IMR-90 (cell line): ENCODE data around the gene CABP4. TPM values are rescaled to one million over a fixed set of nuclear protein-coding genes. Genes with fewer than 3 reads are reported as not detected.

Experiments used
- ATAC-seq: fragments of 200-7000 bp; cut with Tn5 transposase; 2 replicates; pipeline ENCODE4 v1.9.1; 2020; ENCODE audit warnings: low read depth, mild to moderate bottlenecking, moderate library complexity
- BruUV-seq: library from RNA; stranded (reverse); fragments of 400-500 nt; replicated peaks from 2 replicates; lab custom pipeline; 2021; lab: Mats Ljungman, UMichigan
- CTCF ChIA-PET: fragments of 300-600 bp; formaldehyde crosslinking; extraction: SDS; loops from one replicate; lab custom pipeline; 2021; ENCODE audit warnings: antibody characterized with exemption; lab: Yijun Ruan, JAX
- POLR2A ChIA-PET: fragments of 300-600 bp; sonication (Branson Sonifier 250); formaldehyde crosslinking; loops from one replicate; lab custom pipeline; 2022; ENCODE audit warnings: antibody characterized with exemption; ENCODE audit not compliant: unreplicated experiment; lab: Charles Lee
- DNase-seq: peaks from one replicate; pipeline ENCODE4 v3.0.0; 2013
- H2AFZ ChIP-seq: replicated peaks from 2 replicates; pipeline ENCODE3; 2013; ENCODE audit warnings: low read length, mild to moderate bottlenecking; ENCODE audit not compliant: poor library complexity
- H2AK5ac ChIP-seq: 2 replicates; pipeline ENCODE4 v1.6.1; 2013; ENCODE audit warnings: low read depth, low read length, inconsistent platforms
- H2AK9ac ChIP-seq: replicated peaks from 2 replicates; pipeline ENCODE3; 2013; ENCODE audit warnings: mild to moderate bottlenecking, low read depth, low read length, moderate library complexity; ENCODE audit not compliant: poor library complexity
- H2BK120ac ChIP-seq: 2 replicates; pipeline ENCODE4 v1.6.1; 2013; ENCODE audit warnings: low read depth, low read length, inconsistent platforms
- H2BK15ac ChIP-seq: 3 replicates; pipeline ENCODE4 v1.6.1; 2013; ENCODE audit warnings: low read depth, low read length, inconsistent platforms
- H2BK20ac ChIP-seq: 2 replicates; pipeline ENCODE4 v1.6.1; 2013; ENCODE audit warnings: low read depth, mild to moderate bottlenecking, inconsistent platforms, low read length, moderate library complexity
- H2BK5ac ChIP-seq: 2 replicates; pipeline ENCODE4 v1.6.1; 2013; ENCODE audit warnings: mild to moderate bottlenecking, low read depth, low read length, inconsistent platforms; ENCODE audit not compliant: poor library complexity, severe bottlenecking
- H3K14ac ChIP-seq: replicated peaks from 2 replicates; pipeline ENCODE4 v1.6.1; 2013; ENCODE audit warnings: low read depth, low read length, inconsistent platforms
- H3K18ac ChIP-seq: 2 replicates; pipeline ENCODE4 v1.6.1; 2013; ENCODE audit warnings: low read depth, low read length, control low read depth
- H3K23ac ChIP-seq: 2 replicates; pipeline ENCODE4 v1.6.1; 2013; ENCODE audit warnings: low read depth, low read length, inconsistent platforms
- H3K27ac ChIP-seq: 2 replicates; pipeline ENCODE4 v1.5.1; 2013; ENCODE audit warnings: mild to moderate bottlenecking, control low read depth, low read length; ENCODE audit not compliant: insufficient read depth
- H3K27me3 ChIP-seq: 2 replicates; pipeline ENCODE4 v1.6.1; 2013; ENCODE audit warnings: low read length; ENCODE audit not compliant: control insufficient read depth, insufficient read depth
- H3K36me3 ChIP-seq: 2 replicates; pipeline ENCODE4 v1.6.1; 2013; ENCODE audit warnings: low read length, mixed read lengths; ENCODE audit not compliant: control insufficient read depth, insufficient read depth
- H3K4ac ChIP-seq: 2 replicates; pipeline ENCODE4 v1.6.1; 2013; ENCODE audit warnings: low read depth, low read length, inconsistent platforms
- H3K4me1 ChIP-seq: 2 replicates; pipeline ENCODE4 v1.6.1; 2013; ENCODE audit warnings: low read length, mixed read lengths; ENCODE audit not compliant: control insufficient read depth, insufficient read depth
- H3K4me2 ChIP-seq: 2 replicates; pipeline ENCODE4 v1.6.1; 2013; ENCODE audit warnings: low read depth, mild to moderate bottlenecking, control low read depth, low read length, moderate library complexity
- H3K4me3 ChIP-seq: 2 replicates; pipeline ENCODE4 v1.5.1; 2013; ENCODE audit warnings: low read depth, mild to moderate bottlenecking, control low read depth, low read length, moderate library complexity; ENCODE audit not compliant: insufficient read depth
- H3K56ac ChIP-seq: 2 replicates; pipeline ENCODE4 v1.6.1; 2013; ENCODE audit warnings: low read length, inconsistent platforms; ENCODE audit not compliant: insufficient read depth; ENCODE audit errors: extremely low read depth
- H3K79me1 ChIP-seq, 2 experiments: 2 replicates each; pipeline ENCODE4 v1.6.1; 2013; ENCODE audit warnings: low read length in 2 of 2, inconsistent platforms in 1 of 2, low read depth in 1 of 2
- H3K9ac ChIP-seq: 2 replicates; pipeline ENCODE4 v1.6.1; 2013; ENCODE audit warnings: low read depth, low read length, control low read depth
- H3K9me1 ChIP-seq: 2 replicates; pipeline ENCODE4 v1.6.1; 2013; ENCODE audit warnings: low read length, inconsistent platforms; ENCODE audit not compliant: insufficient read depth
- H3K9me3 ChIP-seq: 2 replicates; pipeline ENCODE4 v1.6.1; 2013; ENCODE audit warnings: low read length; ENCODE audit not compliant: control insufficient read depth, insufficient read depth
- H4K20me1 ChIP-seq: 2 replicates; pipeline ENCODE4 v1.6.1; 2013; ENCODE audit warnings: low read length, inconsistent platforms; ENCODE audit not compliant: insufficient read depth
- H4K5ac ChIP-seq: 2 replicates; pipeline ENCODE4 v1.6.1; 2013; ENCODE audit warnings: mild to moderate bottlenecking, low read depth, low read length, control low read depth
- H4K8ac ChIP-seq, 2 experiments: 2 replicates each; pipeline ENCODE4 v1.6.1; 2013; ENCODE audit warnings: low read depth in 2 of 2, low read length in 2 of 2, control low read depth in 1 of 2, inconsistent platforms in 1 of 2
- H4K91ac ChIP-seq: 2 replicates; pipeline ENCODE4 v1.6.1; 2013; ENCODE audit warnings: low read depth, low read length, inconsistent platforms; ENCODE audit not compliant: insufficient read depth
- CHD1 ChIP-seq: IDR thresholded peaks from 2 replicates; pipeline ENCODE4 v1.6.1; 2012; ENCODE audit warnings: low read depth, low read length, improper control_type of control experiment
- CTCF ChIP-seq: conservative IDR thresholded peaks from 2 replicates; pipeline ENCODE4 v1.5.1; 2012; ENCODE audit warnings: mild to moderate bottlenecking, low read depth, low read length, improper control_type of control experiment
- FOS ChIP-seq: fragments of 150-350 bp; IDR thresholded peaks from 2 replicates; pipeline ENCODE4 v1.6.1; 2016; ENCODE audit warnings: low read depth, low read length
- MAFK ChIP-seq: IDR thresholded peaks from 2 replicates; pipeline ENCODE4 v1.6.1; 2012; ENCODE audit warnings: low read depth, low read length, improper control_type of control experiment
- MAZ ChIP-seq: IDR thresholded peaks from 2 replicates; pipeline ENCODE4 v1.6.1; 2012; ENCODE audit warnings: low read depth, mild to moderate bottlenecking, low read length, improper control_type of control experiment, moderate library complexity, borderline replicate concordance
- MXI1 ChIP-seq: IDR thresholded peaks from 2 replicates; pipeline ENCODE4 v1.6.1; 2012; ENCODE audit warnings: low read depth, mild to moderate bottlenecking, low read length, moderate library complexity, borderline replicate concordance
- NFE2L2 ChIP-seq: fragments of 150-350 bp; IDR thresholded peaks from 2 replicates; pipeline ENCODE4 v1.6.1; 2016; ENCODE audit warnings: low read depth, mild to moderate bottlenecking, low read length
- POLR2A ChIP-seq: IDR thresholded peaks from 2 replicates; pipeline ENCODE4 v1.6.1; 2012; ENCODE audit warnings: mild to moderate bottlenecking, low read depth, low read length
- RCOR1 ChIP-seq: IDR thresholded peaks from 2 replicates; pipeline ENCODE4 v1.6.1; 2012; ENCODE audit warnings: mild to moderate bottlenecking, low read length, improper control_type of control experiment; ENCODE audit not compliant: insufficient replicate concordance
- RFX5 ChIP-seq: IDR thresholded peaks from 2 replicates; pipeline ENCODE4 v1.8.0; 2012; ENCODE audit warnings: low read depth, mild to moderate bottlenecking, low read length, moderate library complexity
- SMC3 ChIP-seq: fragments of 150-350 bp; IDR thresholded peaks from 2 replicates; pipeline ENCODE4 v1.6.1; 2016; ENCODE audit warnings: low read depth, mild to moderate bottlenecking, antibody characterized with exemption, low read length, moderate library complexity
- USF2 ChIP-seq: fragments of 150-350 bp; IDR thresholded peaks from 2 replicates; pipeline ENCODE4 v1.6.1; 2017; ENCODE audit warnings: mild to moderate bottlenecking, antibody characterized with exemption, low read length, low read depth
- WGBS, 2 experiments: methylation state at CpG; one replicate each; pipeline versions ENCODE4 v1.1.5 to v1.1.7; 2013; ENCODE audit warnings: missing lambda C conversion rate in 2 of 2; ENCODE audit not compliant: insufficient read length in 1 of 2; ENCODE audit errors: extremely low coverage in 2 of 2; 5-methylcytosine and 5-hydroxymethylcytosine counted together
- dilution Hi-C: fragments of 300-500 bp; cut with HindIII; formaldehyde crosslinking; loops from one replicate; pipeline ENCODE4 v1.14.3; 2018; ENCODE audit warnings: low sequenced_read_pairs; ENCODE audit not compliant: unreplicated experiment
- in situ Hi-C: fragments of 300-500 bp; cut with MboI; formaldehyde crosslinking; loops from 3 replicates; pipeline ENCODE4 v1.14.3; 2019; ENCODE audit warnings: low sequenced_read_pairs, inconsistent platforms, mixed read lengths
- intact Hi-C: fragments of 100-400 bp; cut with micrococcal nuclease; formaldehyde crosslinking; loops from 2 replicates; pipeline ENCODE4 v1.10.0; 2022
- polyA plus RNA-seq, 3 experiments: library from polyadenylated mRNA; depleted of rRNA; stranded (reverse); fragments of >200 nt; gene quantifications; 2 replicates each; pipeline ENCODE4 v1.2.3, GENCODE V29; 2012; ENCODE audit warnings: low replicate concordance in 1 of 3
- total RNA-seq: library from RNA; depleted of rRNA; stranded (reverse); fragments of >200 nt; gene quantifications from 2 replicates; pipeline ENCODE4 v1.2.3, GENCODE V29; 2012

Gene CABP4
- total and polyA plus RNA-seq, 2 of the 4 experiments (the other 2 are of a cell fraction), result not detected

- H3K4me2 ChIP-seq, result no peak overlapping the region
- ATAC-seq, result no peak
- CTCF ChIA-PET, result no interaction called here
- TF ChIP-seq RCOR1 (no peak), NFE2L2 (no peak), RFX5 (no peak), CHD1 (no peak), POLR2A (no peak), USF2 (no peak), MXI1 (no peak), SMC3 (no peak), CTCF (no peak), MAZ (no peak), FOS (no peak), MAFK (no peak)
- no peak overlapping the region for H4K8ac ChIP-seq
- no peaks in the 10 kb centered on the region for H3K9me1 ChIP-seq
- no peaks in the 10 kb centered on the region for H3K9me3 ChIP-seq
- no peak overlapping the region for H4K5ac ChIP-seq
- no peaks in the 10 kb centered on the region for H3K36me3 ChIP-seq
- in situ Hi-C loops, result no loop called here
- 68% methylated on average over 5 of the region's 12 CpGs; no CpG with 5 or more reads in 1 of the 2 experiments for WGBS, 2 experiments
- no peak overlapping the region for H3K18ac ChIP-seq
- no peaks in the 10 kb centered on the region for H3K79me1 ChIP-seq
- H3K27ac ChIP-seq, result no peak overlapping the region
- no peak overlapping the region for H2BK5ac ChIP-seq
- H2BK120ac ChIP-seq, result no peak overlapping the region
- no peaks in the 10 kb centered on the region for H3K4me1 ChIP-seq
- H2BK20ac ChIP-seq, result no peak overlapping the region
- no peak overlapping the region for H2AK9ac ChIP-seq
- no peak overlapping the region for H3K23ac ChIP-seq
- DNase-seq, result no peak
- H4K91ac ChIP-seq, result no peak overlapping the region
- H3K56ac ChIP-seq, result no peak overlapping the region
- no peak overlapping the region for H3K14ac ChIP-seq
- no peak overlapping the region for H3K4me3 ChIP-seq
- BruUV-seq, result no TSS peak
- H3K27me3 ChIP-seq, result peaks cover 47% of the 10 kb centered on the region
- no peaks in the 10 kb centered on the region for H4K20me1 ChIP-seq
- dilution Hi-C loops, result no loop called here
- no peak overlapping the region for H3K4ac ChIP-seq
- H2BK15ac ChIP-seq, result no peak overlapping the region
- H3K9ac ChIP-seq, result no peak overlapping the region
- H2AK5ac ChIP-seq, result no peak overlapping the region
- H2AFZ ChIP-seq, result no peak overlapping the region
- POLR2A ChIA-PET, result no interaction called here
- intact Hi-C loops, result no loop called here
Measured at GRCh38 chr11:67407688-67408163, 47.4 kb upstream of the CABP4 start.
